DND-41 (cell line): ENCODE measurements around the gene HMGB2.

Experiments
- ATAC-seq: fragments of 200-7000 bp; cut with Tn5 transposase; 3 replicates; pipeline ENCODE4 v1.9.1; 2021; ENCODE audit warnings: low read depth; ENCODE audit not compliant: insufficient read depth
- DNase-seq: peaks from one replicate; pipeline ENCODE4 v3.0.0-alpha.2; 2020
- H2AFZ ChIP-seq: 2 replicates; pipeline ENCODE4 v1.6.0; 2012; ENCODE audit warnings: low read depth, low read length
- H3K27ac ChIP-seq: 2 replicates; pipeline ENCODE4 v1.5.1; 2012; ENCODE audit warnings: low read length, inconsistent platforms
- H3K27me3 ChIP-seq: fragments of 200-600 bp; sonication (generic); 2 replicates; pipeline ENCODE4 v1.6.0; 2012; ENCODE audit warnings: low read length, mild to moderate bottlenecking, inconsistent platforms; ENCODE audit not compliant: insufficient read depth, poor library complexity
- H3K36me3 ChIP-seq: 2 replicates; pipeline ENCODE4 v1.5.1; 2012; ENCODE audit warnings: low read length, inconsistent platforms; ENCODE audit not compliant: insufficient read depth
- H3K4me1 ChIP-seq: 2 replicates; pipeline ENCODE4 v1.5.1; 2012; ENCODE audit warnings: mild to moderate bottlenecking, low read length; ENCODE audit not compliant: insufficient read depth
- H3K4me2 ChIP-seq: 2 replicates; pipeline ENCODE4 v1.6.0; 2012; ENCODE audit warnings: mild to moderate bottlenecking, moderate library complexity, low read length, inconsistent platforms; ENCODE audit not compliant: insufficient read depth
- H3K4me3 ChIP-seq, 2 experiments: fragments of 200-600 bp in 1 of 2; shearing (Covaris generic) in 1 of 2; 2 replicates each; pipeline ENCODE4 v1.5.1; 2012 to 2016; ENCODE audit warnings: inconsistent platforms in 2 of 2, low read length in 2 of 2, mild to moderate bottlenecking in 2 of 2, low read depth in 1 of 2, moderate library complexity in 1 of 2
- H3K79me2 ChIP-seq: 2 replicates; pipeline ENCODE4 v1.6.0; 2012; ENCODE audit warnings: low read length, inconsistent platforms; ENCODE audit not compliant: insufficient read depth
- H3K9ac ChIP-seq: 2 replicates; pipeline ENCODE4 v1.6.0; 2012; ENCODE audit warnings: low read depth, mild to moderate bottlenecking, inconsistent platforms, low read length, moderate library complexity
- H3K9me3 ChIP-seq: 2 replicates; pipeline ENCODE4 v1.5.1; 2012; ENCODE audit warnings: low read length, moderate library complexity, mild to moderate bottlenecking, inconsistent platforms; ENCODE audit not compliant: insufficient read depth, severe bottlenecking
- H4K20me1 ChIP-seq: 2 replicates; pipeline ENCODE4 v1.6.0; 2012; ENCODE audit warnings: low read length; ENCODE audit not compliant: insufficient read depth
- EZH2 ChIP-seq: IDR thresholded peaks from 3 replicates; pipeline ENCODE4 v1.6.1; 2012; ENCODE audit warnings: borderline replicate concordance, low read depth, mild to moderate bottlenecking, moderate library complexity, low read length, inconsistent platforms; ENCODE audit not compliant: severe bottlenecking
- TF ChIP-seq, protein P1 (sequence below): IDR thresholded peaks from 2 replicates; pipeline ENCODE4 v1.5.1; 2012; ENCODE audit warnings: borderline replicate concordance, low read length, moderate library complexity, mild to moderate bottlenecking; ENCODE audit not compliant: poor library complexity, severe bottlenecking; ENCODE audit errors: extremely low read depth

Gene HMGB2

DNA sequence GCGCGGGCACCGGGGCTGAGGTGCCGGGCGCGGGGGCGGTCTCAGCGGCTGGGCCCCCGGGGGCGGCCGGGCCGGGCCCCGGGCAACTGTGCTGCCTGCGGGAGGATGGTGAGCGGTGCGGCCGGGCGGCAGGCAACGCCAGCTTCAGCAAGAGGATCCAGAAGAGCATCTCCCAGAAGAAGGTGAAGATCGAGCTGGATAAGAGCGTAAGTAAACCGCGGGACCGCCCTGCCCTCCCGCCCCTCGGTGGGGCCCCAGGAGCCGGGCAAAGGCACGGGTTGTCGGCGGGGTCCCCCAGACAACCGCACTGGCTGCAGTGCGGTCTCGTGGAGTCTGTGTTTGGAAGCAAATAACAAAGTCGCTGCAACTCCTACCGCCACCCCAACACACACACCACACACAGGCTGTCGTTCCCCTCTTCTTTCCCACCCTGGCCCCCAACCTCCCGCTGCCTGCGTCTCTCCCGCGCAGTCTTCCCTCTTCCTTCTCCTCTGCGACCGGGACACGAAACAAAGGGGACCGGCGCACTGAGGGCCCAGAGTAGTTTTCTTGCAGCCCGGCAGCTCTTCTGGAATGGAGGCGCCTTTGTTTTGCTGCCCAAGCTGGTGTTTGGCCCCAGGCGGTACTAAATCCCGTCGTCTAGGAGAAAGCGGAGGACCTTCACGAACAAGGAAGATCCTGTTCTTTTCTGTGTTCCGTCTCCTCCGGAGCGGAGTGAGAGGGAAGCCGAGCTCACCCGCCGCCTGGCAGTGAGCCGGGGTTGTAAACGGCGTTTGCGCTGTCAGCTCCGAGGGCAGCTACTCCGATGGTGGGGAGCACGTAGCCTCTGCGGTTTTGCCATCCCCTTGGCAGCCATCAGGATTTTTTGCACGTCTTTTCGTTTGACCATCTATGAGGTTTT is 37.4 kb upstream of the HMGB2 start:
- Histone ChIP-seq H3K4me3 (peak overlapping the region; percentile 75 to 99), H3K9ac (peak overlapping the region; percentile 86), H3K27me3 (no peaks in the 10 kb centered on the region), H3K4me1 (peaks cover 54% of the 10 kb centered on the region), H3K4me2 (peak overlapping the region; percentile 69), H3K27ac (peak overlapping the region; percentile 94), H3K36me3 (peaks cover 20% of the 10 kb centered on the region), H3K79me2 (peaks cover 86% of the 10 kb centered on the region), H2AFZ (peak overlapping the region; percentile 93), H3K9me3 (no peaks in the 10 kb centered on the region), H4K20me1 (peaks cover 17% of the 10 kb centered on the region; the same call in 1 of the 2 replicates)
- TF ChIP-seq EZH2, result no peak
- TF ChIP-seq, protein P1, sequence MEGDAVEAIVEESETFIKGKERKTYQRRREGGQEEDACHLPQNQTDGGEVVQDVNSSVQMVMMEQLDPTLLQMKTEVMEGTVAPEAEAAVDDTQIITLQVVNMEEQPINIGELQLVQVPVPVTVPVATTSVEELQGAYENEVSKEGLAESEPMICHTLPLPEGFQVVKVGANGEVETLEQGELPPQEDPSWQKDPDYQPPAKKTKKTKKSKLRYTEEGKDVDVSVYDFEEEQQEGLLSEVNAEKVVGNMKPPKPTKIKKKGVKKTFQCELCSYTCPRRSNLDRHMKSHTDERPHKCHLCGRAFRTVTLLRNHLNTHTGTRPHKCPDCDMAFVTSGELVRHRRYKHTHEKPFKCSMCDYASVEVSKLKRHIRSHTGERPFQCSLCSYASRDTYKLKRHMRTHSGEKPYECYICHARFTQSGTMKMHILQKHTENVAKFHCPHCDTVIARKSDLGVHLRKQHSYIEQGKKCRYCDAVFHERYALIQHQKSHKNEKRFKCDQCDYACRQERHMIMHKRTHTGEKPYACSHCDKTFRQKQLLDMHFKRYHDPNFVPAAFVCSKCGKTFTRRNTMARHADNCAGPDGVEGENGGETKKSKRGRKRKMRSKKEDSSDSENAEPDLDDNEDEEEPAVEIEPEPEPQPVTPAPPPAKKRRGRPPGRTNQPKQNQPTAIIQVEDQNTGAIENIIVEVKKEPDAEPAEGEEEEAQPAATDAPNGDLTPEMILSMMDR, result no peak
- peak; percentile 67 for DNase-seq
- ATAC-seq, result peak; percentile 43

DNA sequence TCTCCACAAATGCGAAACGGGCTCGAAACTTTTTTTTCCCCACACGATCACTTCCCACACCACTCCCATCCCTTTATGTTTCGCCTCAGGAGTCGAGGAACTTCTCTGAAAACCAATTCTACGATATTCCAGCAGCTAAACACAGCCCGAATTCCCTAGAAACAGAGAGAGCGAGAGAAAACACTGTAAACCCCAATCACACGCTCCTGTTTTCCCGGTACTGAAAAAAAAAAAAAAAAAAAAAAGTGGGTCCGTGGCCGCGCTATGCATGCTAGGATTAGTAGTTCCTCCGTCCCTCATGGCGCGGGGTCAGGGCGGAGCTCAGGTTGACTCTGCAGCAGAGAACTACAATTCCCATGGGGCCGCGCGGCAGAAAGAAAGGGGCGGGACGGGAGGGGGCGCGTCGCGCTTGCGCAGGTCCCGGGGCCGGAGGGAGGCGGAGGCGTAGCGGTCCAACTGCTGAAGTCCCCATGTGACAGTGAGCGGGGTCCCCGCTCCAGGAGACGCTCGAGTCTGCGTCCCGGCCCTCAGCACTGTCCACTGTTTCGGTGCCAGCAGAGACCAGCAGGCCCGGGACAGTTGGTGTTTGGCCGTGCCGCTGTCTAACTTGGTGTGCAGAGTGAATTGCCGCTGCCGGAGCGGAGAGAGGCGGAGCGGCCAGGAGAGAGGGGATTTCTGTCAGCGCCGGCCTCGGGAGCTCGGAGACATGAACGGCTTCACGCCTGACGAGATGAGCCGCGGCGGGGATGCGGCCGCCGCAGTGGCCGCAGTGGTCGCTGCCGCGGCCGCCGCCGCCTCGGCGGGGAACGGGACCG is 36.5 kb upstream of the HMGB2 start, which contains the start of gene SAP30:
Gene SAP30 (plus strand): TSS at position 478 of the 815 bp plus-strand sequence. CDS start 229 bp downstream, at position 707.
- TF ChIP-seq EZH2, result no peak
- TF ChIP-seq, protein P1, result no peak
- Histone ChIP-seq H3K27ac (peak within 1 kb of the TSS; percentile 95), H4K20me1 (peaks cover 17% of the 10 kb centered on the region; the same call in 1 of the 2 replicates), H3K9ac (peak within 1 kb of the TSS; percentile 86), H3K79me2 (peaks cover 84% of the 10 kb centered on the region), H3K36me3 (peaks cover 14% of the 10 kb centered on the region), H3K27me3 (no peaks in the 10 kb centered on the region), H3K4me3 (peak within 1 kb of the TSS; percentile 75 to 99), H3K9me3 (no peaks in the 10 kb centered on the region), H2AFZ (peak within 1 kb of the TSS; percentile 93), H3K4me1 (peaks cover 61% of the 10 kb centered on the region), H3K4me2 (peak within 1 kb of the TSS; percentile 69)
- DNase-seq (peak; percentile 98), ATAC-seq (peak; percentile 80)

DNA sequence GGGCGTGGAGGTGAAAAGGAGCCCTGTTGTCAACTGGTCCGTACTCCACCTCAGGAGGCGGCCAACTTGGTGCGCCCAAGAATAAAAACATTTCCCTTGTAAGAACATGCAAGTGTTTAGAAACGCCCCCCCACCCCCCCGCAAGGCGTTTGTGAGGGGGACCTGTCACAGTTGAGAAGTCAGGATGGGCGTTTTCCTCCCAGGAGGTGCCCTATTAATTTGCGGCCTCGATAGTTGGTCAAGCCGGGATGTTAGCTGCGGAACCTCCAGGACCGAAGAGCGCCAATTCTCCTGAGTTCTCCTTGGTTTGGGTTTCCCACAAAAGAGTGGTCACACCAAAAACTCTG is 35.9 kb upstream of the HMGB2 start:
- Histone ChIP-seq H2AFZ (peak overlapping the region; percentile 74), H3K36me3 (peaks cover 11% of the 10 kb centered on the region), H3K27me3 (no peaks in the 10 kb centered on the region), H3K27ac (peak overlapping the region; percentile 95), H3K4me2 (peak overlapping the region; percentile 69), H3K4me1 (peaks cover 62% of the 10 kb centered on the region), H3K9me3 (no peaks in the 10 kb centered on the region), H3K79me2 (peaks cover 79% of the 10 kb centered on the region), H4K20me1 (peaks cover 17% of the 10 kb centered on the region; the same call in 1 of the 2 replicates), H3K4me3 (peak overlapping the region; percentile 75 to 99; a peak in 3 of 4 replicates), H3K9ac (peak overlapping the region; percentile 86)
- peak; percentile 75 for DNase-seq
- peak; percentile 8 for ATAC-seq
- TF ChIP-seq EZH2, result no peak
- TF ChIP-seq, protein P1, result no peak
